HCT116 (cell line): ENCODE data around the gene DHRS4. TPM values are rescaled to one million over a fixed set of nuclear protein-coding genes. Genes with fewer than 3 reads are reported as not detected.
A peak's percentile ranks its signal among the peaks of the same experiment; 100 is the strongest.

ENCODE experiments used
- ATAC-seq: fragments of 200-7000 bp; cut with Tn5 transposase; 2 replicates; pipeline ENCODE4 v1.9.1; 2020; ENCODE audit warnings: mild to moderate bottlenecking, moderate library complexity
- BruUV-seq: library from RNA; stranded (reverse); fragments of 400-500 nt; replicated peaks from 2 replicates; lab custom pipeline; 2021; lab: Mats Ljungman, UMichigan
- CTCF ChIA-PET: fragments of 300-600 bp; sonication (Branson Sonifier 250); formaldehyde crosslinking; loops from one replicate; lab custom pipeline; 2021; ENCODE audit warnings: antibody characterized with exemption; lab: Charles Lee
- POLR2A ChIA-PET: fragments of 300-600, 350-600 bp; sonication (Branson Sonifier 250); formaldehyde crosslinking; loops from one replicate; lab custom pipeline; 2021; ENCODE audit warnings: antibody characterized with exemption; lab: Charles Lee
- RAD21 ChIA-PET, 2 experiments: fragments of 300-600 bp; sonication (Branson Sonifier 250); formaldehyde crosslinking; loops; one replicate each; lab custom pipeline; 2023; ENCODE audit warnings: low total read pairs in 2 of 2; ENCODE audit not compliant: uncharacterized antibody in 2 of 2, unreplicated experiment in 2 of 2, low non-redundant PET in 1 of 2; lab: Charles Lee
- DNase-seq: peaks from one replicate; pipeline ENCODE4 v3.0.0-alpha.2; 2010; ENCODE audit warnings: low read depth, low spot score
- H2AFZ ChIP-seq: fragments of 200-600 bp; shearing (Covaris generic), sonication (generic); 2 replicates; pipeline ENCODE4 v1.6.1; 2017; ENCODE audit warnings: low read depth, mixed run types, mixed read lengths, antibody characterized with exemption, low read length; ENCODE audit not compliant: poor library complexity, severe bottlenecking
- H3K27ac ChIP-seq: 2 replicates; pipeline ENCODE4 v1.5.1; 2012; ENCODE audit warnings: low read depth, low read length
- H3K27me3 ChIP-seq: fragments of 200-600 bp; sonication (generic); 2 replicates; pipeline ENCODE4 v1.6.1; 2016; ENCODE audit warnings: mixed run types, low read length, mixed read lengths; ENCODE audit not compliant: insufficient read depth
- H3K36me3 ChIP-seq, 2 experiments: fragments of 200-500 bp in 1 of 2; fragments of 200-600 bp in 1 of 2; sonication (Bioruptor generic) in 1 of 2; sonication (generic) in 1 of 2; 2 replicates each; pipeline versions ENCODE4 v1.5.1 to v1.6.1; 2014 to 2016; ENCODE audit warnings: low read length in 2 of 2, inconsistent platforms in 1 of 2, mixed read lengths in 1 of 2, mixed run types in 1 of 2; ENCODE audit not compliant: insufficient read depth in 2 of 2, control insufficient read depth in 1 of 2
- H3K4me1 ChIP-seq, 2 experiments: fragments of 200-600 bp in 1 of 2; sonication (generic) in 1 of 2; 2 replicates each; pipeline versions ENCODE4 v1.5.1 to v1.6.1; 2012 to 2017; ENCODE audit warnings: low read length in 2 of 2, inconsistent platforms in 1 of 2, mild to moderate bottlenecking in 1 of 2, mixed read lengths in 1 of 2, mixed run types in 1 of 2, moderate library complexity in 1 of 2; ENCODE audit not compliant: insufficient read depth in 2 of 2, control insufficient read depth in 1 of 2
- H3K4me2 ChIP-seq: fragments of 200-600 bp; sonication (generic); 2 replicates; pipeline ENCODE4 v1.6.1; 2017; ENCODE audit warnings: mixed run types, low read length, mixed read lengths
- H3K4me3 ChIP-seq, 2 experiments: fragments of 200-600 bp in 1 of 2; sonication (generic) in 1 of 2; replicated peaks in 1 of 2; 2 replicates each; pipeline ENCODE4 v1.5.1; 2011 to 2016; ENCODE audit warnings: low read length in 2 of 2, control low read depth in 1 of 2, low read depth in 1 of 2, mild to moderate bottlenecking in 1 of 2, mixed read lengths in 1 of 2, mixed run types in 1 of 2
- H3K79me2 ChIP-seq: fragments of 200-600 bp; sonication (generic); 2 replicates; pipeline ENCODE4 v1.6.1; 2017; ENCODE audit warnings: mild to moderate bottlenecking, mixed run types, low read length, moderate library complexity, mixed read lengths; ENCODE audit not compliant: insufficient read depth
- H3K9ac ChIP-seq: fragments of 200-600 bp; sonication (generic); 2 replicates; pipeline ENCODE4 v1.6.1; 2016; ENCODE audit warnings: low read length, mixed read lengths
- H3K9me2 ChIP-seq: fragments of 200-600 bp; sonication (generic), shearing (Covaris generic); 2 replicates; pipeline ENCODE4 v1.6.1; 2017; ENCODE audit warnings: mixed run types, mild to moderate bottlenecking, moderate library complexity; ENCODE audit not compliant: insufficient read depth
- H3K9me3 ChIP-seq, 2 experiments: fragments of 200-500 bp in 1 of 2; fragments of 200-600 bp in 1 of 2; sonication (Bioruptor generic) in 1 of 2; sonication (generic) in 1 of 2; 2 replicates each; pipeline ENCODE4 v1.6.1; 2014 to 2017; ENCODE audit warnings: low read length in 2 of 2, mixed read lengths in 2 of 2, inconsistent platforms in 1 of 2, low read depth in 1 of 2, mild to moderate bottlenecking in 1 of 2, mixed run types in 1 of 2, moderate library complexity in 1 of 2; ENCODE audit not compliant: control insufficient read depth in 1 of 2, insufficient read depth in 1 of 2
- H4K20me1 ChIP-seq: fragments of 200-600 bp; sonication (generic), shearing (Covaris generic); 2 replicates; pipeline ENCODE4 v1.6.1; 2017; ENCODE audit warnings: mixed run types, mild to moderate bottlenecking, moderate library complexity; ENCODE audit not compliant: insufficient read depth
- ATF3 ChIP-seq: IDR thresholded peaks from 2 replicates; pipeline ENCODE4 v1.6.1; 2012
- EGR1 ChIP-seq: IDR thresholded peaks from 2 replicates; pipeline ENCODE4 v1.6.1; 2012; ENCODE audit warnings: low read depth
- FOSL1 ChIP-seq: IDR thresholded peaks from 2 replicates; pipeline ENCODE4 v1.6.1; 2012; ENCODE audit warnings: low read depth
- JUND ChIP-seq: IDR thresholded peaks from 2 replicates; pipeline ENCODE4 v1.6.1; 2012
- POLR2AphosphoS5 ChIP-seq: IDR thresholded peaks from 2 replicates; pipeline ENCODE4 v1.6.1; 2011; ENCODE audit warnings: mild to moderate bottlenecking, low read depth, low read length, moderate library complexity
- RAD21 ChIP-seq: IDR thresholded peaks from 2 replicates; pipeline ENCODE4 v1.6.1; 2012; ENCODE audit warnings: low read depth, mild to moderate bottlenecking
- TCF7L2 ChIP-seq: IDR thresholded peaks from 2 replicates; pipeline ENCODE4 v1.7.0; 2011; ENCODE audit warnings: borderline replicate concordance, inconsistent platforms; ENCODE audit not compliant: insufficient read depth, insufficient read length; ENCODE audit errors: extremely low read depth
- intact Hi-C: fragments of 100-400 bp; cut with micrococcal nuclease; formaldehyde crosslinking; loops from 2 replicates; pipeline ENCODE4 v1.10.0; 2022
- total RNA-seq: library from RNA; stranded (reverse); gene quantifications from one replicate; pipeline ENCODE4 v1.2.1, GENCODE V29; 2021; ENCODE audit not compliant: unreplicated experiment
- TF ChIP-seq, protein P1 (sequence below): IDR thresholded peaks from 2 replicates; pipeline ENCODE4 v1.6.1; 2011; ENCODE audit warnings: mild to moderate bottlenecking, low read length, moderate library complexity; ENCODE audit not compliant: insufficient replicate concordance; ENCODE audit errors: extremely low read depth
- TF ChIP-seq, protein P2 (sequence below), 3 experiments: fragments of 200-600 bp in 1 of 3; sonication (generic) in 1 of 3; IDR thresholded peaks in 2 of 3; conservative IDR thresholded peaks in 1 of 3; 2 replicates each; pipeline ENCODE4 v1.5.1; 2012 to 2017; ENCODE audit warnings: low read depth in 2 of 3, low read length in 2 of 3, antibody characterized with exemption in 1 of 3, borderline replicate concordance in 1 of 3, control low read depth in 1 of 3, mild to moderate bottlenecking in 1 of 3, mixed read lengths in 1 of 3, mixed run types in 1 of 3, moderate library complexity in 1 of 3; ENCODE audit not compliant: insufficient read depth in 1 of 3

The DHRS4 gene
- total RNA-seq, 1 experiment from 2014 or later, result 21.8 TPM

DNA sequence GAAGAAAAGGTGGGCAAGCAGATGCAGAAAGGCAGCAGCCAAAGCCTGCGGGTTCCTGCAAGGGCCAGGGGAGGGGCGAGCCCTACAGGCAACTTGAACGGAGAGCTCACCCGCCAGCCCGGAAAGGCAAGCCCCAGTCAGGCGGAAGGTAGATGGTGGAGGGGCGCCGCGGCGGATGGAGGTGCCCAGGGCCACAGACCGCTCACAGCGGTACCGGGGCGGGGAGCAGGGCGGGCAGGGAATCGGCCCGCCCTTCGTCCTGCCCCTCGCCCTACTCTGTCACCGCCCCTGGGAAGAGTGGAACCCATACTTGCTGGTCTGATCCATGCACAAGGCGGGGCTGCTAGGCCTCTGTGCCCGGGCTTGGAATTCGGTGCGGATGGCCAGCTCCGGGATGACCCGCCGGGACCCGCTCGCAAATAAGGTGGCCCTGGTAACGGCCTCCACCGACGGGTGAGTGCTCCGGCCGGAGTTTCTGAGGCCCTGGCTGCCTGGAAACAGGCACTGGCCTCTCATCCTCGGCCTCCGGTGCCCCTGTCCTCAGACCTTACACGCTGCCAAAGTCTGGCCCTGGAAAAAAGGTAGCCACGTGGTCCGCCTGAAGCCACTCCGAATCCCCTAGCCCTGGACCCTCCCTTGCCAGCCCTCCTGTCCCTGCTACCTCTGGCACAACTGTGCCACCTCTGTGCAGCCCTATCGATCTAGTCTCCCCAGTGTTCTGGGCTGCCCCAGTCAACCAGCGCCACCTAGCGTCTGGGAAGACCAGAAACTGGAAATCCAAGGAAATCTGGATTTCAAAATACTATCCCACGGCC, at the start of gene DHRS4 (continued):
- TF ChIP-seq POLR2AphosphoS5, result peak; percentile 87
- TF ChIP-seq, protein P1, sequence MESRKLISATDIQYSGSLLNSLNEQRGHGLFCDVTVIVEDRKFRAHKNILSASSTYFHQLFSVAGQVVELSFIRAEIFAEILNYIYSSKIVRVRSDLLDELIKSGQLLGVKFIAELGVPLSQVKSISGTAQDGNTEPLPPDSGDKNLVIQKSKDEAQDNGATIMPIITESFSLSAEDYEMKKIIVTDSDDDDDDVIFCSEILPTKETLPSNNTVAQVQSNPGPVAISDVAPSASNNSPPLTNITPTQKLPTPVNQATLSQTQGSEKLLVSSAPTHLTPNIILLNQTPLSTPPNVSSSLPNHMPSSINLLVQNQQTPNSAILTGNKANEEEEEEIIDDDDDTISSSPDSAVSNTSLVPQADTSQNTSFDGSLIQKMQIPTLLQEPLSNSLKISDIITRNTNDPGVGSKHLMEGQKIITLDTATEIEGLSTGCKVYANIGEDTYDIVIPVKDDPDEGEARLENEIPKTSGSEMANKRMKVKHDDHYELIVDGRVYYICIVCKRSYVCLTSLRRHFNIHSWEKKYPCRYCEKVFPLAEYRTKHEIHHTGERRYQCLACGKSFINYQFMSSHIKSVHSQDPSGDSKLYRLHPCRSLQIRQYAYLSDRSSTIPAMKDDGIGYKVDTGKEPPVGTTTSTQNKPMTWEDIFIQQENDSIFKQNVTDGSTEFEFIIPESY, result no peak
- TF ChIP-seq, all 23 proteins: peak for 7

DNA sequence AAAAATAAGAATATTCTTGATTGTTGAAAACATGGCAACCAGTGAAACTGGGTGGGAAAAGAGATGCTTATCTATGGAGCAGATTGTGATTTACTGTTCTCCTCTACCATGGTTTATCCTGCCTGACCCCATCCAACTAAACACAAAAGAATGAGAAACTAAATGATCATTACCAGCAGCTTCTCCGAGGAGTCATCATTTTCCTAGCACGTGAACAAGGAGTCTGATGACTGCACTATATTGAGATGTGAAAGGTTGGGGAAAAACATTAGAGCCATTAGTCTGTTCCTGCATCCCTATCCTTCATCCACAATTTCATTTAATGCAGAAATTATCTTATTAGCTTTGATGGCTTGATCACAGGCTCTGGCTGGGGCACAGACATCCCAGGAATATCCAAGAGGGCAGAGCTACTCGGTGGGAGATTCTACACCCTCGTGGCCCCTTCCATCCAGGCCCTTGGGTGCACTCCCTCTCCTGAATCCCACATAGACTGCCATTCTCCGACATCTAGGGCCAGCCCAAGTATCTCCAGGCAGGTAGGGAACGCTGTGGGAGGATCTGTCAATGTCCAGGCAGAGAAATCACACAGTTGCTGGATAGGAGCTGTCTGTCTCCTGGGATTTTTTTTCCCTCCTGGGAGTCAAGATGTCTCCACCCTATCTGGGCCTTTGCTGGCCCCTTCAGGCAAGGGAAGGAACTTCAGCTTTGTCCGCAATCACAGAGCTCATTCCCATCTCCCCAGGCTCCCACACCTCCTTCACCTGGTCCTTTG, 43.3 kb upstream of the DHRS4 start:
- Histone ChIP-seq H3K4me1 (no peaks in the 10 kb centered on the region), H3K79me2 (no peaks in the 10 kb centered on the region), H3K4me3 (no peak overlapping the region), H3K27ac (no peak overlapping the region), H3K4me2 (no peak overlapping the region), H3K27me3 (no peaks in the 10 kb centered on the region), H3K9ac (no peak overlapping the region), H3K9me2 (no peaks in the 10 kb centered on the region), H3K9me3 (no peaks in the 10 kb centered on the region), H2AFZ (no peak overlapping the region)
- POLR2A ChIA-PET, result interaction anchor here (0.8 to 1.7 kb wide), 4 partner anchors 8 to 321 kb away, joined by 3 to 5 read pairs (median 4); no protein-coding TSS in a partner anchor
- intact Hi-C loops, result loop anchor here (1.0 to 5.0 kb wide), 3 partner anchors 183 to 278 kb away; no protein-coding TSS in a partner anchor
- peak; percentile 38 for DNase-seq
- BruUV-seq, result no TSS peak
- CTCF ChIA-PET, result interaction anchor here (0.7 to 3.1 kb wide), 32 partner anchors 8 to 343 kb away, joined by 3 to 63 read pairs (median 4); no protein-coding TSS in a partner anchor
- peak; percentile 98 for ATAC-seq
- RAD21 ChIA-PET, result interaction anchor here (0.6 to 2.5 kb wide), 8 partner anchors 11 to 321 kb away, joined by 3 to 16 read pairs (median 6); no protein-coding TSS in a partner anchor
- TF ChIP-seq FOSL1 (no peak), EGR1 (no peak), JUND (no peak), ATF3 (no peak), TCF7L2 (no peak), RAD21 (peak; percentile 85)
- TF ChIP-seq, protein P1, result no peak
- TF ChIP-seq, protein P2, sequence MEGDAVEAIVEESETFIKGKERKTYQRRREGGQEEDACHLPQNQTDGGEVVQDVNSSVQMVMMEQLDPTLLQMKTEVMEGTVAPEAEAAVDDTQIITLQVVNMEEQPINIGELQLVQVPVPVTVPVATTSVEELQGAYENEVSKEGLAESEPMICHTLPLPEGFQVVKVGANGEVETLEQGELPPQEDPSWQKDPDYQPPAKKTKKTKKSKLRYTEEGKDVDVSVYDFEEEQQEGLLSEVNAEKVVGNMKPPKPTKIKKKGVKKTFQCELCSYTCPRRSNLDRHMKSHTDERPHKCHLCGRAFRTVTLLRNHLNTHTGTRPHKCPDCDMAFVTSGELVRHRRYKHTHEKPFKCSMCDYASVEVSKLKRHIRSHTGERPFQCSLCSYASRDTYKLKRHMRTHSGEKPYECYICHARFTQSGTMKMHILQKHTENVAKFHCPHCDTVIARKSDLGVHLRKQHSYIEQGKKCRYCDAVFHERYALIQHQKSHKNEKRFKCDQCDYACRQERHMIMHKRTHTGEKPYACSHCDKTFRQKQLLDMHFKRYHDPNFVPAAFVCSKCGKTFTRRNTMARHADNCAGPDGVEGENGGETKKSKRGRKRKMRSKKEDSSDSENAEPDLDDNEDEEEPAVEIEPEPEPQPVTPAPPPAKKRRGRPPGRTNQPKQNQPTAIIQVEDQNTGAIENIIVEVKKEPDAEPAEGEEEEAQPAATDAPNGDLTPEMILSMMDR (IDR thresholded peaks at IDR 0.05 in 2 of 3, conservative IDR thresholded peaks at IDR 0.05 in 1 of 3; ENCODE audit: borderline replicate concordance in 1 of 3, insufficient read depth in 1 of 3, low read depth in 2 of 3, low read length in 2 of 3), result peak; percentile 83 to 93 (median 85)
- TF ChIP-seq, all 23 proteins: peak for 2
- Histone ChIP-seq H3K36me3 (no peaks in the 10 kb centered on the region), H4K20me1 (no peaks in the 10 kb centered on the region)
